ENCODE results near the gene FZD8.

The FZD8 gene

GRCh38 chr10:35640951-35641675, 983 bp downstream of the FZD8 start:
- DNase-seq: peak in 4 of 6 experiments; percentile 6 to 51 (median 16)

GRCh38 chr10:35640474-35640873, 1.6 kb downstream of the FZD8 start:
- peak in 4 of 6 experiments; percentile 2 to 29 (median 11) for DNase-seq

- peak in 1 of 6 experiments; percentile 12 for DNase-seq
Measured at GRCh38 chr10:35639728-35640401, 2.2 kb downstream of the FZD8 start.

GRCh38 chr10:35639021-35639727, 2.9 kb downstream of the FZD8 start:
- DNase-seq: no peak

GRCh38 chr10:35638101-35638500, 4.0 kb downstream of the FZD8 start:
- no peak for DNase-seq

GRCh38 chr10:35637462-35637861, 4.6 kb downstream of the FZD8 start:
- no peak for DNase-seq

- DNase-seq: no peak
Measured at GRCh38 chr10:35636956-35637355, 5.1 kb downstream of the FZD8 start.

GRCh38 chr10:35635576-35635975, 6.5 kb downstream of the FZD8 start:
- DNase-seq: peak in 5 of 6 experiments; percentile 3 to 72 (median 23)

- no peak for DNase-seq
Measured at GRCh38 chr10:35633006-35633980, 8.8 kb downstream of the FZD8 start.

GRCh38 chr10:35632027-35632426, 10.1 kb downstream of the FZD8 start:
- no peak for DNase-seq

- no peak for DNase-seq
Measured at GRCh38 chr10:35631404-35631803, 10.7 kb downstream of the FZD8 start.

GRCh38 chr10:35626971-35627507, 15.1 kb downstream of the FZD8 start:
- no peak for DNase-seq

- no peak for DNase-seq
Measured at GRCh38 chr10:35614312-35614711, 27.8 kb downstream of the FZD8 start.

- DNase-seq: no peak
Measured at GRCh38 chr10:35613597-35614226, 28.4 kb downstream of the FZD8 start.

- no peak for DNase-seq
Measured at GRCh38 chr10:35613107-35613440, 29.0 kb downstream of the FZD8 start.

- no peak for DNase-seq
Measured at GRCh38 chr10:35612385-35613106, 29.6 kb downstream of the FZD8 start.

GRCh38 chr10:35611750-35612149, 30.3 kb downstream of the FZD8 start:
- no peak for DNase-seq

GRCh38 chr10:35608328-35608672, 33.8 kb downstream of the FZD8 start:
- DNase-seq: no peak

GRCh38 chr10:35607475-35608327, 34.4 kb downstream of the FZD8 start:
- no peak for DNase-seq

GRCh38 chr10:35606430-35606829, 35.7 kb downstream of the FZD8 start:
- no peak for DNase-seq

Measured in stimulated activated naive CD4-positive, alpha-beta T cell (primary cell).